Central memory CD4-positive, alpha-beta T cell (primary cell): ENCODE results near the gene FAM228A.
"Not testable (repeated sequence)": the region's sequence is repeated elsewhere in the genome, so short reads cannot be mapped to it uniquely, and the experiment has no call there.

Source experiments
- DNase-seq: peaks from one replicate; pipeline ENCODE4 v3.0.0; 2022
- total RNA-seq, 3 experiments: gene quantifications; one replicate each; lab custom pipeline; 2026; lab: John Stamatoyannopoulos, UW

Gene FAM228A
- 0.04 to 0.39 (median 0.27) reads per million in 3 experiments for total RNA-seq

DNA sequence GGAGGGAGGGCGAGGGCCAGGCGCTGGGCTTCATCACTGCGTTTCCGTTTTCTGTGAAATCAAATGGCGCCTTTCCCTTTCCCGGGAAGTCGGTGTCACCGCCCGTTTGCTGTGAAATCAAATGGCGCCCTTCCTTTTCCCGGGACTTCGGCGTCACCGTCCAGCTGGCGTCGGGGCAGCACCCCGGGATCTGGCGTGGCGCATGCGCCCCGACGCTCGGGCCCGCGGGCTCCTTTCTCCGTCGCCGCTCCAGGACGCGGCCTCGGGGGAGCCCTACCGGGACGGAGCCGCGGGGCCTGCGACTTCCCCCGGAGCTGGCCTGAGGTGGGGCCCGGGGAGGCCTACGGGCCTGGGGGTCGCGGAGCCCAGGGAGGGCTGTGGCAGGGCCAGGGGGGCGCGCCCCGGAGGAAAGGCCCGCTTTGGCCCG lies at the start of gene FAM228A:
Gene FAM228A (plus strand): TSS at position 203 of the 427 bp plus-strand sequence. CDS start 428 bp downstream, outside the sequence.
- DNase-seq: no peak

- DNase-seq: no peak
Observed at GRCh38 chr2:24125956-24126355, 48.9 kb upstream of the FAM228A start.

- no peak for DNase-seq
Observed at GRCh38 chr2:24132543-24132942, 42.3 kb upstream of the FAM228A start.

GRCh38 chr2:24140305-24140704 lies 34.5 kb upstream of the FAM228A start:
- DNase-seq: not testable (repeated sequence)

GRCh38 chr2:24147364-24147763 lies 27.5 kb upstream of the FAM228A start:
- no peak for DNase-seq

GRCh38 chr2:24152413-24153197 lies 22.2 kb upstream of the FAM228A start:
- no peak for DNase-seq

- no peak for DNase-seq
Observed at GRCh38 chr2:24153478-24153877, 21.4 kb upstream of the FAM228A start.

- no peak for DNase-seq
Observed at GRCh38 chr2:24158131-24158530, 16.7 kb upstream of the FAM228A start.

DNA sequence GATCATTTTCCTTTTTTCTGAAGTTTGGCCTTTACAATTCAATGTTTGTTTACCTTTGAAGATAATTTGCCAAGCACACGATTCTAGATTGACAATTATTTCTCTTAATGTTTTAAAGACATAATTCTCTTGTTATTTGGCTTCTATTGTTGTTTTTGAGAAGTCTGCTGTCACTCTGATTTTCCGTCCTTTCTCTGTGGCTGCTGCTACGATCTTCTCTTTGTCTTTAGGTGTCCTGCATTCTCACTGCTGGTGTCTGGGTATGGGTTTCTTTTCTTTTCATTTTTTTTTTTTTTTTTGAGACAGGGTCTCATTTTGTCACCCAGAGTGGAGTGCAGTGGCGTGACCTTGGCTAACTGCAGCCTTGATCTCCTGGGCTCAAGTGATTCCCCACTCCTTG lies 15.1 kb upstream of the FAM228A start:
- DNase-seq: no peak

DNA sequence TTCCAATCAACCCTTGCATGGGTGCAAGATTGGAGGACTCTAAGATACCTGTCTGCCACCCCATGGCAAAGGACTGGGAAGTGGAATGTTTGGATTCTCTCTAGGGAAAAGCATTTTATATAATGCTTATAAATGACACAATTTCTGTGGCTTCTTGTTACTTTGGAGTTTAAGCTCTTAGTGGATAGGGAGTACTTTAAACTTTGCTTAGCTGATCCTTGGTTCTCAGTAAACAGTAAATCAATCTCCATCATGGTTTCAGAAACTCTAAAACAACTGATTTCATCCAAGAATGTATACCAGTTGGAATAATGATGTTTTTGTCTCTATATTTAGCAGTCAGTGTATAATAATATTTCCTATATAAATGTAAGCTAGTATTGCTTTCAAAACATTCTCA lies 14.1 kb upstream of the FAM228A start:
- DNase-seq: no peak

DNA sequence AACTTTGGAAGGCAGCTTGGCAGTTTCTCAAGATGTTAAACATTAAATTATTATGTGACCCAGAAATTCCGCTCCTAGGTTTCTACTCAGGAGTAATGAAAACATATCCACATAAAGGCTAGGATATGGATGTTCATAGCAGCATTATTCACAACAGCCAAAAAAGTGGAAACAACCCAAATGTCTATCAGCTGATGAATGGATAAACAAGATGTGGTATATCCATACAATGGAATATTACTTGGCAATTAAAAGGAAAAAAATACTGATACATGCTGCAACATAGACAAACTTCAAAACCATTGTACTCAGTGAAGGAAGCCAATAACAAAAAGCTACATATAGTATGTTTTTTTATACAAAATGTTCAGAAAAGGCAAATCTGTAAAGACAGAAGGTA lies 12.4 kb upstream of the FAM228A start:
- no peak for DNase-seq

- DNase-seq: no peak
Observed at GRCh38 chr2:24163186-24163585, 11.7 kb upstream of the FAM228A start.

DNA sequence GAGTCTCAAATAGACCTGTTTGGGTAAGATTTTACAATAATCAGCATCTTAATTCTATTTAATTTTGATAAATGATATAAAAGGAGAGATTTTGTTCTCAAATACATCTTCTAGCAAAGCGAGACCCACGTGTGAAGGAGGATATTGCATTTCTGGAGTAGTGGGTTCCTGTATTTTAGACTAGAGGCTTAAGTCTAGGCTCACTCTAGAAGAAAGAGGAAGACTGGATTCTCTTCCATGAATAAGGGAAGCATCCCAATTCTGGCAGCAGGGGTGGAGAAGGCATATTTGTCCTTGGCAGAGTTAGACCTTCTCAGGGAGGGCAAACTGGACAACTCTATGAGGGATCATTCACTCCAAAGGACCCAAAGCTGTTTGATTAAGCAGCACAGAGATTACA lies 11.3 kb upstream of the FAM228A start:
- no peak for DNase-seq

DNA sequence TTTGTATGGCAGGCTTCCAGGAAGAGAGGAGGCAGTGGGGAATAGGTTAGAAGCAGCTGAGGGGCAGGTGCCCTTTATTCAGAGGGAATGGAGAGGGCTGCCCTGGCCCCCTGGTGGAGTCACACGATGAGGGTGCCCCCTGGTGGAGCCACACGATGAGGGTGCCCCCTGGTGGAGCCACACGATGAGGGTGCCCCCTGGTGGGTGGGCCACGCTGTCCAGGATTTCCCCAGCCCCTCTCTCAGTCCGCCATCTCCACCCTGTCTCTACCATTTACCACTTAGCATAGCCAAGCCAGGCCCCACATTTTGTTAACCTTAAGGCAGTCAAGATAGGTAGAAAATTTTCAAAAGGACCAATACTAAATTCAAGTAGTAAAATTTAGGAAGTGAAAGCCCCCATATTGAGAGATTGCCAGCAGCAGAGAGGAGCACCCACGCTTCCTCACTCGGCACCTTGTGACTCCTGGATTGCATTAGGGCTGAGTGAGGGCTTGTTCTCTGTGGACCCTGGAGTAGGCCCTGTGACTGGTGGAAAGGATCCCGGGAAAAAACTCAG lies 10.4 kb upstream of the FAM228A start:
- peak; percentile 12 for DNase-seq

GRCh38 chr2:24169023-24169422 lies 5.8 kb upstream of the FAM228A start:
- DNase-seq: no peak

DNA sequence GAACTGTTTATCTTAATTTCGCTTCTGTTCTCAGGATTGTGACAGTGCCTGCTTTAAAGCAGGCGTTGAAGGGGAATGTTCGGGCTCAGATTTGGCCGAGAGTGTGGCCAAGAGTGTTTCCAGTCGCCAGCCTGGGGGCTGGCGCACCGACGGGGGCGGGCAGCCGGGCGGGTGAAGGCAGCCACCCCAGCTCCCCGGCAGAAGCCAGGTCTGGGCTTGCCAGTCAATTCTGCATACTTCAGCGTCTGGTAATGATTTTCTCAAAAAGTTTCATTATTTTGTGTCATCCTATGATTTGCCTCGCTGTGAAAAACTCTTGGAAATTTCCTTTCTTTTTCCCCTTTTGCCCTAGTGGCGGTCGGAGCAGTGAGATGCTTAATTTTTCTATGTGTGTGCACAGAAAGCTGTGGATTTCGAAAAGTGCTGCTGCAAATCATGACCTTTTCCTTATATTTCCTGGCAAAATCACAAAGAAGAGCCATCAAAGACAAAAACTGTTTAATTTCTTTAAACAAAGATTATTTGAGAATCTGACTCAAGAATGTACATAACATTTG lies 856 bp downstream of the FAM228A start:
- DNase-seq: no peak

DNA sequence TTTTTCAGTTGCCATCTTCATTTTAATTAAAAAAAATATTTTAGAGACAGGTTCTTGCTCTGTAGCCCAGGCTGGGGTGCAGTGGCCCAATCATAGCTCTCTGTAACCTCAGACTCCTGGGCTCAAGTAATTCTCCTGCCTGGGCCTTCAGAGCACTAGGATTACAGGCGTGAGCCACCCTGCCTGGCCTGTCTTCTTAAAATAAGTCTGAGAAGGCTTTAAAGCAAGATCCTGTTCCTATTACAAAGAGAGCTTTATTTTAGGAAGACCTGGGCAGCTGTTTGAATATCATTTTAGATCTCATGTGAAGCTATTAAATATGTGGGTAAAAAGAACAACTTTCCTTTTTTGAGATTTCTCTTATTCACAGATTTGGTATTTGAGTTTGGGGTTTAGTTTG lies 1.5 kb downstream of the FAM228A start:
- DNase-seq: no peak

GRCh38 chr2:24179683-24180082 lies 4.8 kb downstream of the FAM228A start:
- no peak for DNase-seq

GRCh38 chr2:24181849-24182248 lies 7.0 kb downstream of the FAM228A start:
- no peak for DNase-seq

- no peak for DNase-seq
Observed at GRCh38 chr2:24182507-24182906, 7.7 kb downstream of the FAM228A start.

DNA sequence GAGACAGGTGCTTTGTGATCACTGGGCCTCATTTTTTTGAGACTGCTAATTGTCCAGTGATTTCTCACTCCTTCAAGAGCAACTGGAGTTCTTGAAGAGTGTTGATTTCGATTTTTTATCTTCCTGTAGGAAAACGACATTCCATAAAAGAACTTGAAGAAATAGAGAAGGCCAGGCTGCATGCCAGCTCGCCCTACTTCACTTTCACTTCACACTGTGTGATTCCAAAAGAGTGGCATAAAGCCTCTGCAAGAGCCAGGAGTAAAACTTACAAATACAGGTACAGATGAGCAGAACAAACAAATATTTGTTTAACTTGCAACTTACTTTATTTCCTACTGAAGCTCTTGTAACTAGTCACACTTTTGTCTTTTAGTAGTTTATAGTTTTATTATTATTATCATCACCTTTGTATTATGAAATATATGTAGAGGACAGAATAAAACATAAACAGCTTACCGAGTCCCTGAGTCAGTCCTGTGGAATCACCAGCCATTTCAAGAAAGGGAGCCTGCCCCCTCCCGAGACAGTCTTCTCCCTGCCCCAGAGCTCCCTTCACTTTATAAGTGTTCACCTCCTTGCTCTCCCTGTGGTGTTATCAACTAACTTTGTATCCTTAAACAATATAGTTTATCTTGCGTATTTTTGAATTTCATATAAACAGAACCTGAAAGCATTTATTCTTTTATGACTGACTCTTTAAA lies 8.7 kb downstream of the FAM228A start:
- DNase-seq: no peak

- DNase-seq: no peak
Observed at GRCh38 chr2:24189551-24189950, 14.7 kb downstream of the FAM228A start.

DNA sequence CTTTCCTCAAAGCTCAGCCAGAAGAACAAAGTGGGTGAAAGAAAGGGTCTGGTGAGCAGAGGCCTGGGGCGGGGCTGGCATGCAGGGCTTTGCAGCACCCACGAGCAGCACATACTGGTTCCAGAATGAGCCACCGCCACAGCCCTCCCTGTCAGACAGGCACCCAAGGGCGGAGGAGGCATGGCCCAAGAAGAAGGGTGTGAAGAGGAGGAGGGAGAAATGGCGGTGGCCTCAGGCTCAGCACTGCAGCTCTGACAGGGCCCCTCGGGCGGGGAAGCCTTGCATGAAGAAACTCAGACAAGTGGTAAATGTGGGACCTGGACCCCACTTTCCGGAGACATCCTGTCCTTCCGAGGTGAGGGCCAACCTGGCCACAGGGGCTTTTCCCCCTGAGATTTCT lies 15.7 kb downstream of the FAM228A start:
- no peak for DNase-seq

DNA sequence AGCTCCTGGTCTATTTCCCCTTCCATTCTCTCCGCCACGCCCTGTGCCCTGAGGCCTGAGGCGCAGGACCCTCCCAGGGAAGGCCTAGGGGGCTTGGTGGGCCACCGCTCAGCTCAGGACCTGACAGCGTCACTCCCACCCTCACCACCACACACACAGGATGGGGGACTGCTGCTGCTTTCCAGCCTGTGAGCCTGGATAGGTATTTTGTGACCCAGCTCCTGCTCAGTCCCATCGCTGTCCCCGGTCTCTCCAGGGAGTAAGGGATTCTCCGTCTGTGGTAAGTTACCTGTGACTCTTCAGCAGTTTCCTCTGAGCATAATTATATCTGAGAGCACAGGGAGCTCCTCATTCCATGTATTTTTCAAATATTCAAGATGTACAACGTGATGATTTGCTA lies 16.3 kb downstream of the FAM228A start:
- DNase-seq: no peak
